NCI-H2081 (cell line): ENCODE results near the gene TDRD7.

Experiments
- DNase-seq, 2 experiments: peaks; one replicate each; lab custom pipeline; 2025; lab: John Stamatoyannopoulos, UW

The TDRD7 gene

DNA sequence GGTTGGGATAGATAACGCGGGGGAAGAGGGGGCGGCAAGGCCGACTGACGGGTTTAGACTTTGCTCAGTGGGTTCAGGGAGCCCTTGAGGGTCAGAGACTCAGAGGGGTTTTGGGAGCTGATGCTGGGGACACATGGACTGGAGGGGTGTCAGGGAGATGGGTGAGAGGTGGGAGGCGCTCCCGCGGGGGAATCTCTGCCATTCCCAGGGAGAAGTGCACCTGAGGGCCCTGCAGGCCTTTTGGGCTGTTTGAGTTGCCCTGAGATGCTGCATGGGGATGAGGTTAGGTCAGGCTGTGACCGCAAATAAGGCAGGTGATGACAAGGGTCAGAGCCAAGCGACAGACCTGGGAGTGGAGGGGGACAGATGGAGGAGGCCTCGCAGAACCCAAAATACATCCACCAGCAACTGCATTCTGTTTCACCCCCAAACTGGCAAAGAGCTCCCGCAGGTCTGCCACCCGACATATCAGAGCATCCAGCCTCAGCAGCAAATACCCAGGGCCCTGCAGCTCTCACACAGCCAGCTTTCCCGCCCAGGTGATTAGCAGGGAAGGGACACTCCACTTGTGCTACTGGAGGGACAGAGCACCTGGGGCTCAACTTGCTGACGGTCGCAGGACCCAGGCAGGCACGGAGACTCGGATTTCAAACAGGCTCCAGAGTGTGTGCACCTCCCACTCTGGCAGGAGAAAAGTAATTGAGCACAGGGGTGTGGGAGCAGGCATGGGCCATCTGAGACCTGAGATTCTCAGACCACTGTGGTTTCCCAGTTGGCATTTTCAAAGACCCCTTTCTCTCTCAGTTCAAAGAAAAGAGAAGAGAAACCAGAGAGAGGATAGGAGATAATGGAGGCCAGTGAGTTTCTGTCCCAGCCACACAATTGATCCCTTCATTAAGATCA, 116.0 kb downstream of the TDRD7 start:
- no peak for DNase-seq

DNA sequence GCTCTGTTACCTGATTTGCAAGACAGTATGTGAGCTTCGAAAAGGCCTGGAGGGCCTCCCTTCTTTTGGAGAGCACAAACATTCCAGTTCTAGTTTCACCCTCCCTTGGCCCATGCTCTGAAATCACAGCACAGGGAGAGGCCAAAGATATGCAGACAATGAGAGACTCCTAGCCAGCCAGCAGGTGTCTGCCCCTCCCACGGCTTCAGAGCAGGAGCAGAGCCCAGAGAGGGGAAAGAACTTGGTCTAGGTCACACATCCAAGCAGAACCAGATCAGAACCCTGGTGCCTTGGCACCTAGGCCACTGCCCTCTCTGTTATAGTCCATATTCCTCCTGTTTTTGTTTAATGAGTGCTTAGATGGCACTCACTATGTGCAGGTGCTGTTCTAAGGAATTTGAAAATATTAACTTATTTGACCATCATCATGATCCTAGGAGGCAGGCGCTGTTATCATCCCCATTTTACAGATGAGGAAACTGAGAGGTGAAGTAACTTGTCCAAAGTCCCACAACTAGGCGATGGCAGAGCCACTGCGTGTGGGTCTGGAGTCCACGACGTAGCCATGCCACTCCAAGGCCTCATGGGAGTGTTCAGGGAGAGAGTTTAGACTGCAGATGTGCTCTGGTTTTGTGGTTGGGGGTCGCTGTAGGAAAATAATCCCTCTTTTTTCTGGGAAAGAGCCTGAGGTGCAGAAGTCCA, 116.8 kb downstream of the TDRD7 start:
- DNase-seq: no peak

DNA sequence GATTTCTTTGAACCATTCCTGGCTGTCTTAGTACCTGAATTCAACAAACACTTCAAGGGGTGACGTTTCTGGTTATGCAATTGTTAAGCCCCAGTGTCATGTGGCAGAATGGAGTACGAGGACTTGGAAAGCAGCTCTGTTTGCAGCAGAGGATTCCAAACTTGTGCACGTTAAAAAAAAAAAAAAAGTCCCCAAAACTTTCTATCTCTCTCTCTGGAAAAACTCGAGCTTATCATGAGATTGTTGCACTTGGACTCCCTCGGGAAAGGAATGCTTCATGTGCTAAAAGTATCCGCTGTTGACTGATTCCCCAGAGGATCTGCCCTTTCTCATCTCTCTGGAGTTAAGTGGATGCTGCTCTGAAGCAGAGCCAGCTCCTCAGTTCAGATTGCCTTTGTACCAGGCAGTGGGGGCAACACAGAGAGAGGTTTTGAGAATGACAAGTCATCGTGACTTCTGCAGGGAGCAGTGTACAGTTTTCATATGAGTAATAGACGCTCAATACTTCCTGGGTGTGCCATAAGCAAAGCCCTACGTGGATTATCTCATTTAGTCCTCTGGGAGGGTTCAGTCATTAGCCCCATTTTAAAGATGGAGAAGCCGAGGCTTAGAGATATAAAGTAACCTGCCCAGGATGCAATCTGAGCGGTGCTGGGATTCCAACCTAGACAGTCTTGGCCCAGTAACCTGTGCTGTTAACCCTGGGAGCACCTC, 117.6 kb downstream of the TDRD7 start:
- DNase-seq: no peak

DNA sequence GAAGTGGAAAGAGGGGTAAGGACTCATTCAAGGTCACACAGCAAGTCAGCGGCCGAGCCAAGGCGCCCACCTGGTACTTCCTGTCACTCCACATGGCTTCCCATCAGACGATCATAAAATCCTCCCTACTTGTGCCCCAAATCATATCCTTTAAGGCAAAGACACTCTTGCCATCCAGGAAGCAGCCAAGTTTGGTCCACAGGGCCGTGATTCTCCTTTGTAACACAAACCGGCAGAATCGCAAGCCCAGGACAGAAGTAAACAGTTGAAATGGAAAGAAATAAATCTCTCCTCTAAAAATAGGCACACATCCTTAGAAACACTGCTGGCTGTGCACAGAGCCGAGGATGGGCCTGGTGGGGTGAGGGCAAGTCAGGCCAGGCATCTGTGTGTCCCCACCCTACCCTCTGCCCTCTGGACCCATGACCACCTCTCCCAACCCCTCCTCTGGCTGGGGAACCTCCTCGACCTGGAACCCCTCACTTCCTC, 120.0 kb downstream of the TDRD7 start:
- DNase-seq: no peak

DNA sequence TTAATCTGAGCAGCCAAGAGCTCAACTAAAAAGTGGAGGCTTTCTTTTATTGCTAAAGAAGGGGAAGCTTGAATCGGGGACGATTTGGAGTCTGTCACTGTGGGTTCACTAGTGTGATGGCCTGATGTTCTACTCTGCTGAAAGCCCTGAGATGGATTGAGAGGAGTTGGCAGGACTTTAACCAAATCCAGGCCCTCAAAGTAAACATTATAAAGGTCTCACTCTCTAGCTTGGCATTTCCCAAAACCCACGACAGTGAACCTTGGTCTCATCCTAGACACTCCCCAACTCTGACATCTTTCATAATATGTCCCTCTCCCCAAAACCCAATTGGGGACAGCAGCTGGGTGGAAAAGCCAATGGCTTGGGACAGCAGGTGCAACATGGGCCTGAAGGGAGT, 122.3 kb downstream of the TDRD7 start:
- no peak for DNase-seq

DNA sequence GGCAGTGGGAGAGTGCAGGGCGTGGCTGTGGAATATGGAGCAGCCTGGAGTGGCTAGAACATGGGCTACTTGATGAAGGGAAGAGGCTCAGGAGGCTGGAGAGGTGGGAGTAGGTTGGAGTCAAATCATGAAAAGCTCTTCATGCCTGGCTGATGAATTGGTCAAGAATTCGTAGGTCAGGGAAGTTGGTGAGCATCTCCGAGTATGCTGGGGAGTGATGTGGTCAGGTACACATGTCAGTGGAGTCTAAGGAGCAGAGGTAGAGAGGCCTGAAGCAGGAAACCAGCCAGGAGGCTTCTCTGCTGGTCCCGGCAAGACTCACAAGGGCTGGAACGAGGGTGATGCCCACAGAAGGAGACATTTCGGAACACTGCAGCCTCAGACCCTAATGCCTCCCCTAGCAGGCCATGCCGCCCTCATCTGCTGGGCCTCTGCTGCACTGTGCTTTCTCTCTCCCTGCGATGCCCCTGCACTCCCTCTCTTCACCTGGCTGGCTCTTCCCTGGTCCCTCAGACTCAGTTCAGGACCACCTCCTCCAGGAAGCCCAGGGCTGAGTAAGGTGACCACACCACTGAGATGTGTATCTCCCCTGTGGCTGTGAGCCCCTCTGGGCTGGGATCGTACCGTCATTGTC, 123.2 kb downstream of the TDRD7 start:
- no peak for DNase-seq

DNA sequence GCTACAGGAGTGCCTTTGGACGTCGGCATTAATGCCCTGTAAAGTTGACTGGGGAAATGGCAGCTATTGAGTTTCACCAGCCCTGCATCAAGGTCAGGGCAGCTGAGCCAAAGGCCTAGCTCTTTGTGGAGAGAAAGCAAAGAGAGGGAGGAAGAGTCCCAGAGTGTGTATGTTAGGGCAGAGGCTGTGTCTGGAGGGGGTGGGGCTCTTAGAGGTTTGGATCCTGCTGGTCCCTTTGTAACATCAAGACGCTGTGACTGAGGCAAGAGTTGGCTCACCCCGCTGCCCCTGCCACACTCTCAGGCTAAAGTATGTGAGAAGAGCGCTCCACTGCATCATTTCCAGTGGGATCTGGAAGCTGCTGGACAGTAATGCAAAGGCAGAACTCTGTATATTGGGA, 123.9 kb downstream of the TDRD7 start:
- no peak for DNase-seq

DNA sequence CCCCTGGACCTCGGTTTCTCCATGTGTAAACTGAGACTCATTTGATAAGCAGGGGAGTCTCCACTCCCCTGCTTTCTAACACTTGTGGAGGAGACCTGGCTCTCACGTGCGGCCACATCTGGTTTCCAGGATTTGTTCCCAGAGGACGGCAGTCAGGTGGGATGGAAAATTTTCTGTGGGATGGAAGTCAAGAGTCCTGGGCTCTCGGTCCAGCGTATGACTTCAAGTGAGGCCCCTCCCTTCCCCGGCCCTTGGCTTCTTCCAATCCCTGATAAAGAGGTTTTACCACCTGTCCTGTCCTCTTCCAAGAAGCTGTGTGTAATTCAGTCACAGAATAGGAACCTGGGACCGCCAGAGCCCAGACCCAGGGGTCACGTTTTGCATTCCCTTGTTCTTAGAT, 124.6 kb downstream of the TDRD7 start:
- DNase-seq: no peak

DNA sequence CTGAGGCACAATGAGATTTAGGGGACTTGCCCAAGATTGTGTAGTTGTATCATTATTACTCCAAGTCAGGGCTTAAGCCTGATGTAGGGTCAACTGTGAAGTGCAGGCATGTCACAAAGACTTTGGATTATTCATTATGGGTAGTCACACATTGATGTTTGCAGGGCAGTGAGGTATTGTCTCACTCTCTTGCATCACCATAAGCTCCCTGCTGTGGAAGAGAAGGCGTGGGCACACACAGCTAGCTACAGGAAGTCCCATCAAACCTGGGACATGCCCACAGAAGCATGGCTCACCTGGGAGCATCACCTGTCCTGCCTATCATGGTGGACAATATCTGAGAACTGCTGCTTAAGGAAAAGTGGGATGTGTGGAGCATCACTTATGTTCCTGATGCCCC, 131.7 kb downstream of the TDRD7 start:
- no peak for DNase-seq

DNA sequence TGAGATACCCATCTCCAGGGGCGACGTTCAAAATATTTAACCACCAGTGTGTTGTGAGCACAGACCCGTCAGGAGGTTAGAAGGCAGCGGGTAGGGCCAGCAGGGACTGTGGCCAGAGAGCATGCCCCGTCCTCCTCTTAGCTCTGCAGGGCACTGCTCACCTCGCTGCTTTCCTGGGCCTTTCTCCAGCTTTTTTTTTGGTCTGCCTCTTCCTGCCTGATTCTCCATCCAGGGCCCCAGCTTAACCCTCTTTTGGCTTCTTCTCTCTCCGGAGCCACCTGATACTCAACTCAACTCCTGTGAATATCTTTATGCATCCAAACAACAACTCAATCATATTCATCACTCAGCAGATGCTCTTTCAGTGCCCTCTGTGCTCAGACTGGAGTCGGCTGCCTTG, 133.6 kb downstream of the TDRD7 start:
- no peak for DNase-seq
